GM23338 (cell line): ENCODE measurements around the gene CLCN4. TPM values are rescaled to one million over a fixed set of nuclear protein-coding genes. Genes with fewer than 3 reads are reported as not detected.

Experiments
- ATAC-seq: fragments of 200-7000 bp; cut with Tn5 transposase; 3 replicates; pipeline ENCODE4 v1.9.1; 2020
- DNase-seq: peaks from one replicate; pipeline ENCODE4 v3.0.0-alpha.2; 2015; ENCODE audit warnings: low spot score
- H2AFZ ChIP-seq: fragments of 200-600 bp; sonication (generic); 2 replicates; pipeline ENCODE4 v1.8.0; 2016; ENCODE audit warnings: antibody characterized with exemption, mild to moderate bottlenecking, moderate library complexity
- H3F3A ChIP-seq: fragments of 200-600 bp; sonication (generic); replicated peaks from 2 replicates; pipeline ENCODE4 v1.8.0; 2017; ENCODE audit warnings: antibody characterized with exemption, mixed run types, low read depth
- H3K27ac ChIP-seq: fragments of 200-600 bp; sonication (generic); 2 replicates; pipeline ENCODE4 v1.6.1; 2016; ENCODE audit warnings: low read depth
- H3K27me3 ChIP-seq: fragments of 200-600 bp; sonication (generic); 2 replicates; pipeline ENCODE4 v1.8.0; 2016; ENCODE audit warnings: mild to moderate bottlenecking, mixed run types, moderate library complexity; ENCODE audit not compliant: insufficient read depth
- H3K36me3 ChIP-seq: fragments of 200-600 bp; sonication (generic); 2 replicates; pipeline ENCODE4 v1.8.0; 2016; ENCODE audit warnings: mild to moderate bottlenecking; ENCODE audit not compliant: insufficient read depth
- H3K4me1 ChIP-seq: fragments of 200-600 bp; sonication (generic); 2 replicates; pipeline ENCODE4 v1.8.0; 2016; ENCODE audit warnings: mild to moderate bottlenecking, moderate library complexity; ENCODE audit not compliant: insufficient read depth
- H3K4me2 ChIP-seq: fragments of 200-600 bp; sonication (generic); 2 replicates; pipeline ENCODE4 v1.7.1; 2017; ENCODE audit warnings: mixed run types
- H3K4me3 ChIP-seq: fragments of 200-600 bp; sonication (generic); 2 replicates; pipeline ENCODE4 v1.6.1; 2016; ENCODE audit warnings: mixed run types
- H3K79me2 ChIP-seq: fragments of 200-600 bp; sonication (generic); replicated peaks from 2 replicates; pipeline ENCODE4 v1.8.0; 2017; ENCODE audit warnings: mild to moderate bottlenecking; ENCODE audit not compliant: insufficient read depth
- H3K9me2 ChIP-seq: fragments of 200-600 bp; sonication (generic); 2 replicates; pipeline ENCODE4 v1.8.0; 2017; ENCODE audit not compliant: insufficient read depth
- H4K20me1 ChIP-seq: fragments of 200-600 bp; sonication (generic); replicated peaks from 2 replicates; pipeline ENCODE4 v1.8.0; 2017; ENCODE audit warnings: mild to moderate bottlenecking; ENCODE audit not compliant: insufficient read depth
- H3K27ac Mint-ChIP-seq: 2 replicates; pipeline ENCODE4 v1.8.0; 2020; ENCODE audit warnings: inconsistent platforms, mild to moderate bottlenecking, moderate library complexity, mixed read lengths
- H3K27me3 Mint-ChIP-seq: 3 replicates; pipeline ENCODE4 v1.8.0; 2022; ENCODE audit warnings: low read depth, mild to moderate bottlenecking, moderate library complexity, mixed read lengths, inconsistent platforms; ENCODE audit not compliant: insufficient read depth, poor library complexity
- H3K36me3 Mint-ChIP-seq: 3 replicates; pipeline ENCODE4 v1.8.0; 2021; ENCODE audit warnings: low read depth, mild to moderate bottlenecking, inconsistent platforms, moderate library complexity, mixed read lengths
- H3K4me1 Mint-ChIP-seq: 3 replicates; pipeline ENCODE4 v1.8.0; 2020; ENCODE audit warnings: mild to moderate bottlenecking, inconsistent platforms, mixed read lengths
- H3K4me3 Mint-ChIP-seq: 3 replicates; pipeline ENCODE4 v1.8.0; 2021; ENCODE audit warnings: moderate library complexity, mild to moderate bottlenecking, inconsistent platforms, mixed read lengths
- H3K9me3 Mint-ChIP-seq: 3 replicates; pipeline ENCODE4 v1.8.0; 2020; ENCODE audit warnings: moderate library complexity, mild to moderate bottlenecking, inconsistent platforms, mixed read lengths
- CREB1 ChIP-seq: fragments of 250-450 bp; sonication (Bioruptor Pico); IDR thresholded peaks from 2 replicates; pipeline ENCODE4 v1.5.0; 2020; ENCODE audit warnings: low read depth, mild to moderate bottlenecking, moderate library complexity
- EZH2phosphoT487 ChIP-seq: fragments of 200-600 bp; sonication (generic); IDR thresholded peaks from one replicate; pipeline ENCODE4 v1.8.1; 2018; ENCODE audit warnings: antibody characterized with exemption; ENCODE audit not compliant: unreplicated experiment
- JUNB ChIP-seq: IDR thresholded peaks from one replicate; pipeline ENCODE4 v1.6.1; 2016; ENCODE audit warnings: antibody characterized with exemption; ENCODE audit not compliant: unreplicated experiment
- NANOG ChIP-seq: IDR thresholded peaks from 2 replicates; pipeline ENCODE4 v1.6.1; 2016; ENCODE audit warnings: antibody characterized with exemption, borderline replicate concordance
- POLR2AphosphoS5 ChIP-seq: IDR thresholded peaks from 2 replicates; pipeline ENCODE4 v1.6.1; 2016; ENCODE audit warnings: antibody characterized with exemption, low read depth
- ZNF331 ChIP-seq: fragments of 250-450 bp; sonication (Bioruptor Pico); IDR thresholded peaks from 2 replicates; pipeline ENCODE4 v1.5.0; 2020; ENCODE audit warnings: low read depth, mild to moderate bottlenecking, moderate library complexity
- ZNF462 ChIP-seq: fragments of 250-450 bp; sonication (Bioruptor Pico); IDR thresholded peaks from 2 replicates; pipeline ENCODE4 v1.5.0; 2020; ENCODE audit warnings: mild to moderate bottlenecking, moderate library complexity
- polyA plus RNA-seq: library from polyadenylated mRNA; unstranded; fragments of >200 nt; fragmentation: Nextera tagmentation; extraction: Ambion mirVana; gene quantifications from 2 replicates; pipeline ENCODE4 v1.2.1, GENCODE V29; 2016
- total RNA-seq: library from RNA; depleted of rRNA; stranded (reverse); fragments of >200 nt; shearing (Covaris generic); gene quantifications from 2 replicates; pipeline ENCODE4 v1.2.3, GENCODE V29; 2014
- TF ChIP-seq, protein P1 (sequence below), 2 experiments: fragments of 200-600 bp in 1 of 2; sonication (generic) in 1 of 2; conservative IDR thresholded peaks; 2 replicates each; pipeline versions ENCODE4 v1.5.1 to v1.6.1; 2016 to 2017; ENCODE audit warnings: antibody characterized with exemption in 2 of 2, low read depth in 2 of 2, mild to moderate bottlenecking in 2 of 2, moderate library complexity in 1 of 2
- TF ChIP-seq, protein P2 (sequence below): IDR thresholded peaks from one replicate; pipeline ENCODE4 v1.6.1; 2018; ENCODE audit warnings: antibody characterized with exemption; ENCODE audit not compliant: unreplicated experiment

CLCN4 gene
- total and polyA plus RNA-seq, 2 experiments from 2014 or later, result 1.2 to 4.9 TPM

- no peaks in the 10 kb centered on the region for H3K4me1 Mint-ChIP-seq
- Histone ChIP-seq H3K27ac (no peak overlapping the region), H3F3A (no peaks in the 10 kb centered on the region), H3K79me2 (no peaks in the 10 kb centered on the region), H3K9me2 (no peaks in the 10 kb centered on the region), H3K27me3 (no peaks in the 10 kb centered on the region), H3K4me3 (no peak overlapping the region), H4K20me1 (no peaks in the 10 kb centered on the region), H3K4me2 (no peak overlapping the region), H3K4me1 (no peaks in the 10 kb centered on the region), H3K36me3 (no peaks in the 10 kb centered on the region), H2AFZ (no peak overlapping the region)
- TF ChIP-seq NANOG (no peak), EZH2phosphoT487 (no peak), ZNF331 (CRISPR knock-in tag) (no peak), CREB1 (no peak), POLR2AphosphoS5 (no peak), JUNB (no peak), ZNF462 (no peak)
- TF ChIP-seq, protein P1, sequence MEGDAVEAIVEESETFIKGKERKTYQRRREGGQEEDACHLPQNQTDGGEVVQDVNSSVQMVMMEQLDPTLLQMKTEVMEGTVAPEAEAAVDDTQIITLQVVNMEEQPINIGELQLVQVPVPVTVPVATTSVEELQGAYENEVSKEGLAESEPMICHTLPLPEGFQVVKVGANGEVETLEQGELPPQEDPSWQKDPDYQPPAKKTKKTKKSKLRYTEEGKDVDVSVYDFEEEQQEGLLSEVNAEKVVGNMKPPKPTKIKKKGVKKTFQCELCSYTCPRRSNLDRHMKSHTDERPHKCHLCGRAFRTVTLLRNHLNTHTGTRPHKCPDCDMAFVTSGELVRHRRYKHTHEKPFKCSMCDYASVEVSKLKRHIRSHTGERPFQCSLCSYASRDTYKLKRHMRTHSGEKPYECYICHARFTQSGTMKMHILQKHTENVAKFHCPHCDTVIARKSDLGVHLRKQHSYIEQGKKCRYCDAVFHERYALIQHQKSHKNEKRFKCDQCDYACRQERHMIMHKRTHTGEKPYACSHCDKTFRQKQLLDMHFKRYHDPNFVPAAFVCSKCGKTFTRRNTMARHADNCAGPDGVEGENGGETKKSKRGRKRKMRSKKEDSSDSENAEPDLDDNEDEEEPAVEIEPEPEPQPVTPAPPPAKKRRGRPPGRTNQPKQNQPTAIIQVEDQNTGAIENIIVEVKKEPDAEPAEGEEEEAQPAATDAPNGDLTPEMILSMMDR (conservative IDR thresholded peaks at IDR 0.05; ENCODE audit: low read depth in 2 of 2), result no peak
- TF ChIP-seq, protein P2, sequence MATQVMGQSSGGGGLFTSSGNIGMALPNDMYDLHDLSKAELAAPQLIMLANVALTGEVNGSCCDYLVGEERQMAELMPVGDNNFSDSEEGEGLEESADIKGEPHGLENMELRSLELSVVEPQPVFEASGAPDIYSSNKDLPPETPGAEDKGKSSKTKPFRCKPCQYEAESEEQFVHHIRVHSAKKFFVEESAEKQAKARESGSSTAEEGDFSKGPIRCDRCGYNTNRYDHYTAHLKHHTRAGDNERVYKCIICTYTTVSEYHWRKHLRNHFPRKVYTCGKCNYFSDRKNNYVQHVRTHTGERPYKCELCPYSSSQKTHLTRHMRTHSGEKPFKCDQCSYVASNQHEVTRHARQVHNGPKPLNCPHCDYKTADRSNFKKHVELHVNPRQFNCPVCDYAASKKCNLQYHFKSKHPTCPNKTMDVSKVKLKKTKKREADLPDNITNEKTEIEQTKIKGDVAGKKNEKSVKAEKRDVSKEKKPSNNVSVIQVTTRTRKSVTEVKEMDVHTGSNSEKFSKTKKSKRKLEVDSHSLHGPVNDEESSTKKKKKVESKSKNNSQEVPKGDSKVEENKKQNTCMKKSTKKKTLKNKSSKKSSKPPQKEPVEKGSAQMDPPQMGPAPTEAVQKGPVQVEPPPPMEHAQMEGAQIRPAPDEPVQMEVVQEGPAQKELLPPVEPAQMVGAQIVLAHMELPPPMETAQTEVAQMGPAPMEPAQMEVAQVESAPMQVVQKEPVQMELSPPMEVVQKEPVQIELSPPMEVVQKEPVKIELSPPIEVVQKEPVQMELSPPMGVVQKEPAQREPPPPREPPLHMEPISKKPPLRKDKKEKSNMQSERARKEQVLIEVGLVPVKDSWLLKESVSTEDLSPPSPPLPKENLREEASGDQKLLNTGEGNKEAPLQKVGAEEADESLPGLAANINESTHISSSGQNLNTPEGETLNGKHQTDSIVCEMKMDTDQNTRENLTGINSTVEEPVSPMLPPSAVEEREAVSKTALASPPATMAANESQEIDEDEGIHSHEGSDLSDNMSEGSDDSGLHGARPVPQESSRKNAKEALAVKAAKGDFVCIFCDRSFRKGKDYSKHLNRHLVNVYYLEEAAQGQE, result no peak
- H3K36me3 Mint-ChIP-seq, result peaks cover 2% of the 10 kb centered on the region; the same call in 1 of the 3 replicates
- H3K27me3 Mint-ChIP-seq, result no peaks in the 10 kb centered on the region
- no peak overlapping the region for H3K4me3 Mint-ChIP-seq
- DNase-seq (no peak), ATAC-seq (no peak)
- H3K27ac Mint-ChIP-seq, result no peak overlapping the region
- H3K9me3 Mint-ChIP-seq, result no peaks in the 10 kb centered on the region; the same call in 2 of the 3 replicates
These were observed 82.9 kb downstream of the CLCN4 start for GRCh38 chrX:10239611-10240064.
